Urothelium cell line (cell line): ENCODE results near the gene NTM.
A peak's percentile ranks its signal among the peaks of the same experiment; 100 is the strongest.
"Not testable (repeated sequence)": the region's sequence is repeated elsewhere in the genome, so short reads cannot be mapped to it uniquely, and the experiment has no call there.

Experiments used
- DNase-seq: peaks from one replicate; pipeline ENCODE4 v3.0.0; 2011; ENCODE audit warnings: low spot score, mixed read lengths
- FAIRE-seq: peaks from 2 replicates; lab custom pipeline; 2011; peaks lifted over from hg19 to GRCh38; lab: Jason Lieb, UNC

Gene NTM

GRCh38 chr11:131370090-131370751, at the start of gene NTM:
Gene NTM, plus strand, starts transcription at chr11:131370615.
- DNase-seq (peak; percentile 63), FAIRE-seq (no peak)

- DNase-seq (no peak), FAIRE-seq (no peak)
Observed at GRCh38 chr11:131324921-131325570, 45.4 kb upstream of the NTM start.

GRCh38 chr11:131326829-131327228, 43.6 kb upstream of the NTM start:
- FAIRE-seq = no peak

GRCh38 chr11:131327421-131327820, 43.0 kb upstream of the NTM start:
- FAIRE-seq (no peak), DNase-seq (peak; percentile 38)

More at GRCh38 chr11:131326829-131327228, 43.6 kb upstream of the NTM start:
- no peak for DNase-seq

- DNase-seq (no peak), FAIRE-seq (no peak)
Observed at GRCh38 chr11:131328843-131329242, 41.6 kb upstream of the NTM start.

GRCh38 chr11:131331010-131331409, 39.4 kb upstream of the NTM start:
- FAIRE-seq (no peak), DNase-seq (no peak)

GRCh38 chr11:131331546-131331945, 38.9 kb upstream of the NTM start:
- FAIRE-seq = no peak
- DNase-seq = no peak

GRCh38 chr11:131334601-131335000, 35.8 kb upstream of the NTM start:
- no peak for FAIRE-seq
- no peak for DNase-seq

GRCh38 chr11:131341900-131342299, 28.5 kb upstream of the NTM start:
- peak; percentile 82 for DNase-seq
- peak; percentile 42 for FAIRE-seq

GRCh38 chr11:131342442-131342841, 28.0 kb upstream of the NTM start:
- peak; percentile 36 for DNase-seq
- FAIRE-seq = not testable (repeated sequence)

- FAIRE-seq = no peak
Observed at GRCh38 chr11:131345406-131345805, 25.0 kb upstream of the NTM start.

GRCh38 chr11:131349368-131350086, 20.9 kb upstream of the NTM start:
- FAIRE-seq (no peak), DNase-seq (no peak)

More at GRCh38 chr11:131345406-131345805, 25.0 kb upstream of the NTM start:
- no peak for DNase-seq

GRCh38 chr11:131350872-131351271, 19.5 kb upstream of the NTM start:
- FAIRE-seq (no peak), DNase-seq (no peak)

- no peak for DNase-seq
- FAIRE-seq = no peak
Observed at GRCh38 chr11:131351848-131352247, 18.6 kb upstream of the NTM start.

GRCh38 chr11:131353766-131354165, 16.6 kb upstream of the NTM start:
- no peak for FAIRE-seq
- no peak for DNase-seq

- no peak for FAIRE-seq
- DNase-seq = peak; percentile 42
Observed at GRCh38 chr11:131354251-131354701, 16.1 kb upstream of the NTM start.

- no peak for FAIRE-seq
Observed at GRCh38 chr11:131356206-131356605, 14.2 kb upstream of the NTM start.

GRCh38 chr11:131365329-131365930, 5.0 kb upstream of the NTM start:
- DNase-seq = no peak
- no peak for FAIRE-seq

More at GRCh38 chr11:131356206-131356605, 14.2 kb upstream of the NTM start:
- DNase-seq = no peak

- no peak for FAIRE-seq
- peak; percentile 10 for DNase-seq
Observed at GRCh38 chr11:131370901-131371790, 731 bp downstream of the NTM start.

GRCh38 chr11:131371791-131372104, 1.3 kb downstream of the NTM start:
- DNase-seq (peak; percentile 16), FAIRE-seq (no peak)
